Ramos (cell line): ENCODE measurements around the gene SDCCAG8.

Experiments
- in situ Hi-C: fragments of 300-500 bp; cut with MboI; formaldehyde crosslinking; loops from one replicate; pipeline ENCODE4 v1.14.3; 2022; ENCODE audit warnings: low sequenced_read_pairs; ENCODE audit not compliant: unreplicated experiment

The SDCCAG8 gene

DNA sequence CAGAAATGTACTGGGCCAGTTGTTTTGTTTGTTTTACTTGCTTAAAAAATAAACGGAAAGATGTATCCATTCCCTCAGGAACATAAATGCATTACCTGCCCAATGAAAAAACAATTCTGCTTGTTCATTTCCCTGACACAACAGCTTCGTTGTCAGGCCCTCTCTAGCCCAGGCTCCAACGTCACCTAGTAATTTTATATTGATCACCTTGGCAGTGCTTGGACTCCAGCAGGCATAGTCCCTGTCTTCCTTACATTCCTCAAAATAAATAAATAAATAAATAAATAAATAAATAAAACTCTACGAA, 2.0 kb upstream of the SDCCAG8 start:
- in situ Hi-C loops: no loop called here

GRCh38 chr1:243254233-243254926, 1.5 kb upstream of the SDCCAG8 start:
- in situ Hi-C loops: no loop called here

DNA sequence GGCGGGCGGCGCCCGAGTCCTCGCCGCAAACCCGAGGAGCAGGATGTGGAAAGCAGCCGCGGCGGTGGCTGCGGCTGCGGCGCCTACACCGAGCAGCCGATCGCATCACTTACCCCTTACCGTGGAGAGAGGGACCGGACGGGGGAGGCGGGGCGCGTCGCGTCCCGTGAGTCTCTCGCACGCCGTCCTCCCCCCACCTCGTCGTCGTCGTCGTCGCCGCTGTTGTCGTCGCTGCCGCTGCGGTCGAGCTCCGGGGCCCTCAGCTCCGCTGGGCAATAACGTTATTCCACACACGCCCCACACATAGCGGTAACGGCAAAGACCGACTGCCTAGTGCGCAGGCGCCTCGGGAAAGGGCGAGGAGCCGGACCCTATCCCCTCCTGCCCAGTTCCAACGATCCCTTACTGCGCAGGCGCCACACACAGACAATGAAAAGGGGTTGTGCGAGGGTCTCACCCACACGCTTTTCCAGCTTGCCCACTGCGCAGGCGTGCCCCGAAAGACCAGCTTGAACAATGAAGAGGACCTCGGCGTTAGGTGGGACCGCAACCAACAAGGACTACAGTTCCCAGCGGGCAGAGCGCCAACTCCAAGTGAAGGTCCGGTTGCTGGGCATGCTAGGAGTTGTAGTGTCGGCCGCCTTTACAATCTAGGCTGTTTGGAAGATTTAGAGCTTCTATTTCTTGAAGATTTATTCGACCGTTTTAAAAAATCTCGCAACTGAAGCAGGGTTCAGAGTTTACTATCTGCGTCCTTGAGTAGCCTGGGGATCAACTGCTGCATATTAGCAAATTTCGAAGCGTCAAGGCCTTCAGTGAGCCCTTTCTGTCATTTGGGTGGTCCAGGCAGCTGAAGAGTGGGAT, 682 bp upstream of the SDCCAG8 start, which contains the start of gene CEP170:
TSS of gene CEP170 (minus strand) at position 355 of the 864 bp plus-strand sequence. CDS start 30,001 bp downstream, outside the sequence.
- in situ Hi-C loops: no loop called here

GRCh38 chr1:243256590-243256989, 749 bp downstream of the SDCCAG8 start:
- in situ Hi-C loops: no loop called here

- in situ Hi-C loops: no loop called here
Observed at GRCh38 chr1:243257189-243257588, 1.3 kb downstream of the SDCCAG8 start.

DNA sequence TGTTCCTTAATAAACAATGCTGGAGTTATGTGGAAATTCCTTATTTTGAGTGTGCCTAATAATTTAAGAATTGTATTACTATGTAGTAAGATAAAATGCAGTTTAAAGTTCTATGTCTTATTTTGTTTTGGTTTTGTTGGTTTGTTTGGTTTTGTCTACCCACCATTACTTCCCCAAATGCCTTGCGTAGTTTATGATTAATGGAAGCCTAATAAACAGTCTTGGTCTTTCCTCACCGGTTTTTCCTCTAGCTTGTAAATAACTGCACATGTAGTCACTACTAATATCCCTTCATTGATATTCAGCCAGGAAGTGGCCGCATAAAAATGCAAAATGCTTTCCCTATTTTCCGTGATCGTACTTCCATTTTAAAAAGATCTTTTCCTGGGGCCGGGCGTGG, 2.9 kb downstream of the SDCCAG8 start:
- in situ Hi-C loops: no loop called here

- in situ Hi-C loops: no loop called here
Observed at GRCh38 chr1:243260221-243260880, 4.5 kb downstream of the SDCCAG8 start.

DNA sequence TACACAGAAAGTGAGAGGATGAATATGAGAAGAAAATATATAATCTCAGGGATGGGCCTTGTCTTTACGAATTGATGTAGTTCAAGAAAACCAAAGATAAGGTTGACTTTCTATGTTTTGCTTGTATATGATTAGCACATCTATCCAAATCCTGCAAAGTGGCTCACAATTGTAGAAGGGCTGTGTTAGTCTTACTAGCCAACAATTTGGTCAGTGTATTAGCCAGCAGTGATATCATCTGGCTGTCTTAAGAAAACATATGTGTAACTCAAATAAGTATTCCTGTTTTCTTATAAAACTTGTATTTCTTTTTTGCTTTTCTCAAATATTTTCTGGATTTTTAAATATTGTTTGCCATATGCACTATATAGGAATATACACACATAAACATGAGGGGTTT, 5.5 kb downstream of the SDCCAG8 start:
- in situ Hi-C loops: no loop called here

- in situ Hi-C loops: no loop called here
Observed at GRCh38 chr1:243264717-243265116, 8.9 kb downstream of the SDCCAG8 start.

DNA sequence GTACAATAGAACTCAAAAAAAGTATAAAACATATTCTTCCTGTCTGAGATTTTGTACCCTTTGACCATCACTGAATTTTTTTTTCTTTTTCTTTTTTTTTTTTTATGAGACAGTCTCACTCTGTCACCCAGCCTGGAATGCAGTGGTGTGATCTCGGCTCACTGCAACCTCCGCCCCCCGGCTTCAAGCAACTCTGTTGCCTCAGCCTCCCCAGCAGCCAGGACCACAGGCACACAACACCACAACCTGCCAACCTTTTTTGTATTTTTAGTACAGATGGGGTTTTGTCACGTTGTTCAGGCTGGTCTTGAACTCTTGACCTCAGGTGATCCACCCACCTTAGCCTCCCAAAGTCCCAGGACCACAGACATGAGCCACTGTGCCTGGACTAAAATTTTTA, 10.4 kb downstream of the SDCCAG8 start:
- in situ Hi-C loops: no loop called here

DNA sequence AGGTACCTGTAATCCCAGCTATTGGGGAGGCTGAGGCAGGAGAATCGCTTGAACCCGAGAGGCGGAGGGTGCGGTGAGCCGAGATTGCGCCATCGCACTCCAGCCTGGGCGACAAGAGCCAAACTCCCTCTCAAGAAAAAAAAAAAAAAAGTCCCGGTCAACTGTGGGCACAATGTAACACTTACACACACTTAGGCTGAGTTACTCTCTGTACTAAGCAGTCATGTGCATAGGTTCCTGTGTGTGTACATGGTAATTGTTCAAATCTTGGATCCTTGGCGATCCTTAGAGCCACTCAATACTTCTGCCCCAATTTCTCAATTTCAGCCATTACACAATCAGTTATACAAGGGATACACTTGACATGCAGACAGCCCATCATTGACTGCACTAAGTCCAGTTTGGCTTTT, 11.6 kb downstream of the SDCCAG8 start:
- in situ Hi-C loops: no loop called here

DNA sequence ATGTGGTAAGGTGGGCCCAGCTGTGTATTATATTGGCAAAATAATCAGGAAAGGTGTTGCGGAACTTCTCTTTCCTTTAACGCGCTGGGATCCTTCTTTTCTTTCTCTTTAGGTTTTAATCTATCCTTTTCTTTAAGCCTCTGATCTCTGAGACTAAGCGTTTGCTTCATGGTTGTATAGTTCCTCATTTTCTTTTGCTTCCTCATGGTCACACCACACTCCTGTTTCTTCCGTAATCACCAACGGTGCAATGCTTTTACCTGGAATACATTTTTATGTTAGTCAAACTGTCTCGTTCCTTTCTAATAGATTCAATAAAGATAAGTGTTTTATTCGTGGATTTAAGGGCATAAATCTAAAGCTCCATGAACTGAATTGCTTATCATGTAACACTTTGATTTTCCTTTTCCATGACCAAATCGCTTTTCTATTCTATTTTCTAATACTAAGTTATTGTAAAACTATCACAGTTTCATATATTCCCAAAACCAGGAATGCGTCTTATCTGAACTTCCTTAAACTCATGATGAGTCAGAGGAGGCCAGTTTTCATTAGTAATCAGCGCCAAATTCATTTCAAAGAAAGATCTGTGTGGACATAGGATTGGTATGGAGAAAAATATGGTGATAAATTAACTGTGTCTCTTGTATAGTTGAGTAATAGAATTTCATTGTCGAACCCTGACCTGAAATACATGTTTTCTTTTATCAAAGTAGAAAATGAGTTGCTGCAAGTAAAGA, 12.2 kb downstream of the SDCCAG8 start:
- in situ Hi-C loops: no loop called here

DNA sequence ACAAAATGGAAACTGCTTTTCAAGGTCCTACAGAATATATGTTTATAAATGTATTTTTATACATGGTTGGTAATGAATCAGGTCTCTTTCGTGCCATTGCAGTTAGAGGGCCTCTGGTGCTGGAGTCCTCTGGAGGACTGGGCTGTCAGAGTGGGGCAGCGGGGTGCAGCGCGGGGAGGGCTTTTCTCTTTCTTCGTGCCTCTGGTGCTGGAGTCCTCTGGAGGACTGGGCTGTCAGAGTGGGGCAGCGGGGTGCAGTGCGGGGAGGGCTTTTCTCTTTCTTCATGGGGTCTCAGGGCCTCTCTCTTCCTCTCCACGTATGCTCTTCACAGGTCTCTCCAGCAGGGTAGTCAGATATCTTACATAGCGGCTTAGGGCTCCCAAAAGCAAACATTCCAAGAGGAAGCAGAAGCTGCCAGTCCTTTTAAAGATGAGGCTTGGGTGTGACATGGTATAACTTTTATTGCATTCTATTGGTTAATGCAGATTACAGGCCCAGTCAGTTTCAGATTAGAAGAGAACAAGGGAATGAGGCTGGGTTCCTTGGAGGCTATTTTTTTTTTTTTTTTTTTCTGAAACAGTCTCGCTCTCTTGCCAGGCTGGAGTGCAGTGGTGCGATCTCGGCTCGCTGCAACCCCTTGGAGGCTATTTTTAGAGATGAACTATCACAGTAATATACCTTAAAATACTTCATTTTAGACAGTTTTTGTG, 13.1 kb downstream of the SDCCAG8 start:
- in situ Hi-C loops: no loop called here

DNA sequence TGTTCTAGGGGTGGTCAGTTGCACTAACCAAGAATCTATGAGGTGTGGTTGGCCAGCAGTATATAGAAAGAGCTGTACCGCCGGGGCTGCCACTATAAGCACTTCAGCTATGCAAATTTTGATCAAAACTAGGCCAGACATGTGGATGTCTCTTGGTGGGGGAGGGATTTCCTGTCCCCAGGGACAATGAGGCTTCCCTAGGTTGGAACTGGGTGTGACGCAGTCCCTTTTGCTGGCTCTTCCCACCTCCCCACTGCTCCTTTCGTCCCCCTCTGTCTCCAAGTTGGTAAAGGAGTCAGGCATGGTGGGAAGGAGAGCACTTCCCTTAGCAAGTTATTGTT, 13.6 kb downstream of the SDCCAG8 start:
- in situ Hi-C loops: no loop called here

GRCh38 chr1:243270097-243270864, 14.4 kb downstream of the SDCCAG8 start:
- in situ Hi-C loops: no loop called here

- in situ Hi-C loops: no loop called here
Observed at GRCh38 chr1:243271996-243272395, 16.2 kb downstream of the SDCCAG8 start.

DNA sequence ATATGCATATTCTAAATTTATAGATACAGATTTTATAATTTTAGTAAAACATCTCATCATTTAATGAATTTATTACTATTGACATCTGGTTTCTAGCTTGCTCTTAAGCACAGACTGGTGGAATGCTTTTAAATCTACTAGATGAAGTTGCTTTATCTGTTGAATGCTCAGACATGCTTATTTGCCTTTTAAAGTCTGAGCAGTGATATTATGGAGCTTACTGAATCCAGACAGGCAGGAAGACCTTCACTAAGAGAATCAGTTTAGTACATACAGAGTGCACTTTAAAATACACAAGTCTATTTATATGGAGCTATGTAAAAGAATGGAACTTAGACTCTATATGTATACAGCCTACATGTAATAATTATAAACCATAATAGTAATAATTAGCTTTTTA, 16.6 kb downstream of the SDCCAG8 start:
- in situ Hi-C loops: no loop called here

DNA sequence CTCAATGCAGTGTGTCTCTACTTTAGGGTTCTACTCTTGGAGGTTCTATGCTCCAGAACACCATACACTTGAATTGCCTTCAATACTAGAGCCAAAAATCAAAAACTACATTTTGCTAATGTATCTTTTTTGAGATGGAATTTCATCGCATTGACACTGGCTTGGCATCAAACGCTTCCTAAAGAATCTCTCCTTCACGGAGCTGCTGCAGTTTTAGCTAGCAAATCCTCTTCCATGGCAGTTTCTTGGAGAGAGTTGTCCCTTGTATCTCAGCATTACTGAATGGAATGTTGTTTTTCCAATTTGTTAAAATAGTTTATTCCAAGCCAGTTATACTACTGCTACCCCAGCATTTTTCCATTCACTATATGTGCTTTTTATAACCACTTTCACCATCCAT, 17.7 kb downstream of the SDCCAG8 start:
- in situ Hi-C loops: no loop called here

- in situ Hi-C loops: no loop called here
Observed at GRCh38 chr1:243273945-243274344, 18.1 kb downstream of the SDCCAG8 start.
